ENCODE measurements around the gene ACTN3. TPM values are rescaled to one million over a fixed set of nuclear protein-coding genes. Genes with fewer than 3 reads are reported as not detected.
A peak's percentile ranks its signal among the peaks of the same experiment; 100 is the strongest.

The ACTN3 gene
- total RNA-seq, 3 donors from 2014 or later, result under 0.01 to 0.16 TPM; not detected in 1

DNA sequence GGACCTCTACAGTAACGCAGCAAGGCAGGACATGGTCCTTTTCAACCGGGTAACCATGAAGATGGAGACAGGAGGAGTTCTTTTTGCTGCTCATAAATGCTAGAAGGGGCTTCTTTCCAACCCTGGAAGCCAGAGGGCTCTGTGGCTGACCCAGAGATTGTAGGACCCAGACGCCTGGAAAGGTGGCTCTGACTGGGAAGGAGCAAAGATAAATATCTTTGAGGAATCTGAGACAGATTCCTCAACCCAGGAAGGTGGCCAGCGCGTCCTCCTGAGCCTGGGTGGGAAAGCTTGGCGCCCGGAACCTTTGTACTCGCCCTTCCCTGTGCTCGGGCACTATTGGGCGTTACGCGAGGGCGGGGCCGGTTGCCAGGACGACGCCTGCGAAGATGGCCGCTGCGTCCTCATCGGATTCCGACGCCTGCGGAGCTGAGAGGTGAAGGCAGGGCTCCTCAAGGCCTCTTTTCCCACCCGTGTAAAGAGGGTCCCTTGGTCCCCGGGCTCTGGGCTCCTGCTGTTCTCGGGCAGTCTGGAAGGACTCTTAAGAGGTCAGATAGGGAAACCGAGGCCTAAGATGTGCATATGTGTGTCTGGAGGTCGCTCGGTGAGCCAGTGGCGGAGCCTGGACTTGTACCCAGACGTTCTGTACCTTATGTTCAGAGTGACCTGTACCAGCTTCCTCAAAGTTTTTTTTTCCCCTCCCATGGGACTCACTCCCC, 36.3 kb upstream of the ACTN3 start, which contains the start of gene BBS1:
BBS1 (plus strand) TSS at position 365 of the 719 bp plus-strand sequence; CDS start at position 390, 25 bp downstream.
- TF ChIP-seq POLR2AphosphoS5 (IDR thresholded peaks at IDR 0.05) (peak; percentile 61 to 77 (median 76)), CTCF (IDR thresholded peaks at IDR 0.05) (no peak)
- H3K4me1 ChIP-seq, result no peaks in the 10 kb centered on the region
- H3K4me3 ChIP-seq, result peak within 1 kb of the TSS; percentile 76 to 89 (median 78)
- DNase-seq (ENCODE audit: low spot score in 2 of 2), result peak; percentile 76 to 89
- H3K9me3 ChIP-seq, result no peaks in the 10 kb centered on the region
- no peaks in the 10 kb centered on the region for H3K36me3 ChIP-seq
- H3K27me3 ChIP-seq, result no peaks in the 10 kb centered on the region
- intact Hi-C loops (cut with DNase I; ENCODE audit: low total_unique reads), result no loop called here
- peak within 1 kb of the TSS; percentile 56 to 69 for H3K27ac ChIP-seq

GRCh38 chr11:66510990-66511339, 35.7 kb upstream of the ACTN3 start:
- no peak for DNase-seq (ENCODE audit: low spot score in 2 of 2)
- no peaks in the 10 kb centered on the region for H3K4me1 ChIP-seq
- TF ChIP-seq POLR2A (IDR thresholded peaks at IDR 0.05), result no peak
- TF ChIP-seq POLR2AphosphoS5 (IDR thresholded peaks at IDR 0.05), result no peak
- TF ChIP-seq CTCF (IDR thresholded peaks at IDR 0.05), result no peak
- H3K9me3 ChIP-seq, result no peaks in the 10 kb centered on the region
- intact Hi-C loops (cut with DNase I; ENCODE audit: low total_unique reads), result no loop called here
- peak overlapping the region; percentile 76 to 89 (median 78) for H3K4me3 ChIP-seq
- H3K27ac ChIP-seq, result peak overlapping the region in 1 of 2 donors; percentile 69
- no peaks in the 10 kb centered on the region for H3K36me3 ChIP-seq
- no peaks in the 10 kb centered on the region for H3K27me3 ChIP-seq

- no peak overlapping the region for H3K27ac ChIP-seq
- H3K4me1 ChIP-seq, result no peaks in the 10 kb centered on the region
- no peaks in the 10 kb centered on the region for H3K36me3 ChIP-seq
- no peaks in the 10 kb centered on the region for H3K27me3 ChIP-seq
- intact Hi-C loops (cut with DNase I; ENCODE audit: low total_unique reads), result no loop called here
- TF ChIP-seq POLR2AphosphoS5 (IDR thresholded peaks at IDR 0.05) (no peak), CTCF (IDR thresholded peaks at IDR 0.05) (no peak), POLR2A (IDR thresholded peaks at IDR 0.05) (no peak)
- no peaks in the 10 kb centered on the region for H3K9me3 ChIP-seq
- H3K4me3 ChIP-seq, result no peak overlapping the region
- no peak for DNase-seq (ENCODE audit: low spot score in 2 of 2)
These were observed 23.1 kb upstream of the ACTN3 start for GRCh38 chr11:66523611-66524010.

DNA sequence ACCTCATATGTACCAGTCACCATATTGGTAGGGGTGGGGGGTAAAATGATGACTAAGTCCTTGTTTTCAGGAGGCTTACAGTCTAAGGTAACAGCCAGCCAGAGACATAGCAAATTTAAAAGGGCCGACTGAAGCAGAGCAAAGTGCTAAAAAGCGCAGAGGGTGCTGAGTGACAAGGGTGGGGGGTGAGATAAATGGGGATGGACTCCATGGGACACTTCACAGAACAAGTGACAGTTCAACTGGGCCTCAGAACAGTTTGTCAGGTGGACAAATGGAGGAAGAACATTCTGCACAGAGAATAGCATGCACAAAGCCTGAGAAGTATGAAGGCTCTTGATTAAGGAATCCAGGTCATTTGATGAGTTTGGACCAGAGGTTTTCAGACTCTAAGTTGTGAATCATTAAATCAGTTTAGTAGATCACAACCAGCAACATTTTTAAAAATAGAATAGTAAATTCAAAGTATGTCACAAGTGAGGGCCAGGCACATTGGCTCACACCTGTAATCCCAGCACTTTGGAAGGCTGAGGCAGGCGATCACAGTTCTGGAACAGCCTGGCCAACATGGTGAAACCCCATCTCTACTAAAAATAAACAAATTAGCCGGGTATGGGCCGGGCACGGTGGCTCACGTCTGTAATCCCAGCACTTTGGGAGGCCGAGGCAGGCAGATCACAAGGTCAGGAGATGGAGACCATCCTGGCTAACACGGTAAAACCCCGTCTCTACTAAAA, 22.2 kb upstream of the ACTN3 start:
- Histone ChIP-seq H3K36me3 (no peaks in the 10 kb centered on the region), H3K4me3 (no peak overlapping the region), H3K9me3 (no peaks in the 10 kb centered on the region), H3K27ac (no peak overlapping the region), H3K27me3 (no peaks in the 10 kb centered on the region), H3K4me1 (no peaks in the 10 kb centered on the region)
- TF ChIP-seq POLR2AphosphoS5 (IDR thresholded peaks at IDR 0.05), result no peak
- no peak for TF ChIP-seq CTCF (IDR thresholded peaks at IDR 0.05)
- no peak for TF ChIP-seq POLR2A (IDR thresholded peaks at IDR 0.05)
- no peak for DNase-seq (ENCODE audit: low spot score in 2 of 2)
- intact Hi-C loops (cut with DNase I; ENCODE audit: low total_unique reads), result no loop called here

- intact Hi-C loops (cut with DNase I; ENCODE audit: low total_unique reads), result no loop called here
- no peaks in the 10 kb centered on the region for H3K36me3 ChIP-seq
These were observed 17.6 kb upstream of the ACTN3 start for GRCh38 chr11:66529069-66529468.

More at GRCh38 chr11:66529069-66529468, 17.6 kb upstream of the ACTN3 start:
- no peaks in the 10 kb centered on the region for H3K9me3 ChIP-seq
- H3K4me1 ChIP-seq, result no peaks in the 10 kb centered on the region
- H3K27ac ChIP-seq, result no peak overlapping the region
- no peaks in the 10 kb centered on the region for H3K27me3 ChIP-seq
- H3K4me3 ChIP-seq, result no peak overlapping the region
- no peak for DNase-seq (ENCODE audit: low spot score in 2 of 2)
- TF ChIP-seq CTCF (IDR thresholded peaks at IDR 0.05) (no peak), POLR2AphosphoS5 (IDR thresholded peaks at IDR 0.05) (no peak)

Measured in breast epithelium (tissue), 4 donors.